ENCODE data around the gene SORCS2.

Gene SORCS2

DNA sequence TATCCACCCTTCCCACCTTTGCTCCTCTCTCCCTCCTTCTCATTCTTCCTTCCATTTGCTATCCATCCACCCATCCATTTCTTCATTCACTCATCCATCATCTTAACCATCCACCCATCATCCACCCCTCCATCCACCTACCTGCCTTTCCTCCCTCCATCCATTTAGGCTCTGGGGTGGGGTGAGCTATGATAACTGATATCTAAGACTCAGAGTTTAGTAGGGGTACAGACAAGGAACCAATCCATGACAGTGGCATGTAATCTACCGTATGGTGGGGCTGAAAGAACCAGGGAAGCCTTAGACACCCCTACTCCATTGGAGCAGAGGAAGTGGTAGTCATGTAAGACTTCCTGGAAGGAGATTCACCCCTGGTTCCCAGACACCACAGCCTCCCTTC lies 219.2 kb downstream of the SORCS2 start:
- TF ChIP-seq TEAD4 (IDR thresholded peaks at IDR 0.05) (no peak), NFIC (IDR thresholded peaks at IDR 0.05) (no peak), RAD21 (IDR thresholded peaks at IDR 0.05; ENCODE audit: low read depth) (no peak), CREB1 (IDR thresholded peaks at IDR 0.05; ENCODE audit: low read depth) (no peak)

DNA sequence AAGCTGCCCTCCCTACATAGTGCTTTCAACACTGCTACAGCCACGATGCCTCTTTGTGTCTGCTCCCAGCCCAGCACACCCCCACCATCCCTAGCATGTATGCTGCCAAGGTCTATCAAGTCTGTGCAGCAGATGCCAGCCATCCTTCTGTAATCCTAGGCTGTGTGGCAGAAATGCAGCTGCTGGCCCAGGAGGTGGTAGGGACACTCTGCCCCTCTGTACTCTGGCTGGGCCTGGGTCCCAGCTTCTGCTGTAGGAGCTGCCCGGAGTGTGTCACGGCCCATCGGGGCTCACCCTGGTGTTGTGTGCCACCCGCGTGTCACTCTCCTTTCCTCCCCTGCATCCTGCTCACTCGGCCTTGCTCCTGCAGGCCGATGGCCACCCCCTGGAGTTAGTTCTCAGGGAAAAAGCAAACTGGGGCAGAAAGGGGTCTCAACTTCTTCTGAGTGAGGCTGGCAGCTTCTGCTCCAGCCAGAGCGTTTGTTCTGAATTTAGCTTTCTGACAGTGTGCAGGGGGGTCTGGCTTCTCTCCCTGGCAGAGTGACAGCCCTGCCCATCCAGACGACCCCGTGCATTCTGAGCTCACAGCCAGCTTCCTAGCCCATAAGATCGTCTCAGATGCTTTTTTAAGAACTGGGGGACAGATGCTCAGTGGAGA lies 219.7 kb downstream of the SORCS2 start:
- TF ChIP-seq TCF12 (IDR thresholded peaks at IDR 0.05; ENCODE audit: low read depth) (no peak), YY1 (IDR thresholded peaks at IDR 0.05; ENCODE audit: low read depth) (no peak), EGR1 (IDR thresholded peaks at IDR 0.05) (no peak), RAD21 (IDR thresholded peaks at IDR 0.05; ENCODE audit: low read depth) (no peak), TAF1 (IDR thresholded peaks at IDR 0.05; ENCODE audit: low read depth) (no peak), EP300 (IDR thresholded peaks at IDR 0.05; ENCODE audit: borderline replicate concordance) (no peak), TEAD4 (IDR thresholded peaks at IDR 0.05) (no peak), CREB1 (IDR thresholded peaks at IDR 0.05; ENCODE audit: low read depth) (no peak), FOXM1 (IDR thresholded peaks at IDR 0.05; ENCODE audit: borderline replicate concordance, low read depth) (no peak), CEBPB (IDR thresholded peaks at IDR 0.05) (no peak), ZBTB7A (IDR thresholded peaks at IDR 0.05; ENCODE audit: low read depth) (no peak), NFIC (IDR thresholded peaks at IDR 0.05) (no peak)
- TF ChIP-seq, protein P1, sequence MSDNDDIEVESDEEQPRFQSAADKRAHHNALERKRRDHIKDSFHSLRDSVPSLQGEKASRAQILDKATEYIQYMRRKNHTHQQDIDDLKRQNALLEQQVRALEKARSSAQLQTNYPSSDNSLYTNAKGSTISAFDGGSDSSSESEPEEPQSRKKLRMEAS (IDR thresholded peaks at IDR 0.05): no peak
- TF ChIP-seq, protein P2, sequence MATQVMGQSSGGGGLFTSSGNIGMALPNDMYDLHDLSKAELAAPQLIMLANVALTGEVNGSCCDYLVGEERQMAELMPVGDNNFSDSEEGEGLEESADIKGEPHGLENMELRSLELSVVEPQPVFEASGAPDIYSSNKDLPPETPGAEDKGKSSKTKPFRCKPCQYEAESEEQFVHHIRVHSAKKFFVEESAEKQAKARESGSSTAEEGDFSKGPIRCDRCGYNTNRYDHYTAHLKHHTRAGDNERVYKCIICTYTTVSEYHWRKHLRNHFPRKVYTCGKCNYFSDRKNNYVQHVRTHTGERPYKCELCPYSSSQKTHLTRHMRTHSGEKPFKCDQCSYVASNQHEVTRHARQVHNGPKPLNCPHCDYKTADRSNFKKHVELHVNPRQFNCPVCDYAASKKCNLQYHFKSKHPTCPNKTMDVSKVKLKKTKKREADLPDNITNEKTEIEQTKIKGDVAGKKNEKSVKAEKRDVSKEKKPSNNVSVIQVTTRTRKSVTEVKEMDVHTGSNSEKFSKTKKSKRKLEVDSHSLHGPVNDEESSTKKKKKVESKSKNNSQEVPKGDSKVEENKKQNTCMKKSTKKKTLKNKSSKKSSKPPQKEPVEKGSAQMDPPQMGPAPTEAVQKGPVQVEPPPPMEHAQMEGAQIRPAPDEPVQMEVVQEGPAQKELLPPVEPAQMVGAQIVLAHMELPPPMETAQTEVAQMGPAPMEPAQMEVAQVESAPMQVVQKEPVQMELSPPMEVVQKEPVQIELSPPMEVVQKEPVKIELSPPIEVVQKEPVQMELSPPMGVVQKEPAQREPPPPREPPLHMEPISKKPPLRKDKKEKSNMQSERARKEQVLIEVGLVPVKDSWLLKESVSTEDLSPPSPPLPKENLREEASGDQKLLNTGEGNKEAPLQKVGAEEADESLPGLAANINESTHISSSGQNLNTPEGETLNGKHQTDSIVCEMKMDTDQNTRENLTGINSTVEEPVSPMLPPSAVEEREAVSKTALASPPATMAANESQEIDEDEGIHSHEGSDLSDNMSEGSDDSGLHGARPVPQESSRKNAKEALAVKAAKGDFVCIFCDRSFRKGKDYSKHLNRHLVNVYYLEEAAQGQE (IDR thresholded peaks at IDR 0.05; ENCODE audit: low read depth): no peak
- TF ChIP-seq, protein P3, sequence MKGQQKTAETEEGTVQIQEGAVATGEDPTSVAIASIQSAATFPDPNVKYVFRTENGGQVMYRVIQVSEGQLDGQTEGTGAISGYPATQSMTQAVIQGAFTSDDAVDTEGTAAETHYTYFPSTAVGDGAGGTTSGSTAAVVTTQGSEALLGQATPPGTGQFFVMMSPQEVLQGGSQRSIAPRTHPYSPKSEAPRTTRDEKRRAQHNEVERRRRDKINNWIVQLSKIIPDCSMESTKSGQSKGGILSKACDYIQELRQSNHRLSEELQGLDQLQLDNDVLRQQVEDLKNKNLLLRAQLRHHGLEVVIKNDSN (IDR thresholded peaks at IDR 0.05): no peak

DNA sequence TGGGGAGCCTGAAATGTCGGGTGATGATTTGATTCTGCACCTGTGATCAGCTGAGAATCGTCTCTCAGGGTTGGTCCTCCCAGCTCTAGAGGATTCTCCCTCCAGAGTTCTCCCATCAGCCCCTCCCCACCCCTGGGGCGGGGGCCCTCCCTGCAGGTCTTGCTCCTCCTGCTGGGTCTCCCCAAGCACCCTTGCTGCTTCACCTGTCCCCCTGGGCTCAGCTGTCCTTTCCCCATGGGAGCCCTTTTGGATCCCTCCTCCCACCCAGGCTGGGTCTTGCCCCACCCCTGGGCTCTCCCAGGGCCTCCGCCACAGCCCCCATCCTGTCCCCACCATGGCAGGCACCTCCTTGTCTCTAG lies 220.2 kb downstream of the SORCS2 start:
- TF ChIP-seq, protein P3 (IDR thresholded peaks at IDR 0.05): no peak
- no peak for TF ChIP-seq TEAD4 (IDR thresholded peaks at IDR 0.05)

DNA sequence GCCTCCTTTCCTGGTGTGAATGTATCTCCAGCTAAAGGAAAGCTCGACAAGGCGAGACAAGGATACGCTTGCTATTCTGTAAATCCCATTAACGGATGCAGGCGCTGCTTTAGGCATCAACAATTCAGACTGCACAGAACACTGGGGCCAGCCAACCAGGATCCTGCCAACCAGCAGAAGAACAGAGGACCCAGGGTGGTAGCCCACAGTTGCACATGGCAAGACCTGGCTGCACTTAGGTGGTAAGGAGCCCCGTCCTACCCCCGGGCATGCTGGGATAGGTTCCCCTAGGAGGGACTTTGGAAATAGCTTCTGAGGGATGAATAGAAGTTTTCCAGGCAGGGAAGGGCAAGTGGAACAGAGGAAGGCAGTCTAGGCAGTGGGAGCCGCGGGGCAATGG lies 221.7 kb downstream of the SORCS2 start:
- TF ChIP-seq CREB1 (IDR thresholded peaks at IDR 0.05; ENCODE audit: low read depth) (no peak), CEBPB (IDR thresholded peaks at IDR 0.05) (no peak), TEAD4 (IDR thresholded peaks at IDR 0.05) (no peak), EP300 (IDR thresholded peaks at IDR 0.05; ENCODE audit: borderline replicate concordance) (no peak), YY1 (IDR thresholded peaks at IDR 0.05; ENCODE audit: low read depth) (no peak), ZBTB7A (IDR thresholded peaks at IDR 0.05; ENCODE audit: low read depth) (no peak), TAF1 (IDR thresholded peaks at IDR 0.05; ENCODE audit: low read depth) (no peak), EGR1 (IDR thresholded peaks at IDR 0.05) (no peak), RAD21 (IDR thresholded peaks at IDR 0.05; ENCODE audit: low read depth) (no peak), TCF12 (IDR thresholded peaks at IDR 0.05; ENCODE audit: low read depth) (no peak), NFIC (IDR thresholded peaks at IDR 0.05) (no peak), FOXM1 (IDR thresholded peaks at IDR 0.05; ENCODE audit: borderline replicate concordance, low read depth) (no peak)
- TF ChIP-seq, protein P1 (IDR thresholded peaks at IDR 0.05): no peak
- TF ChIP-seq, protein P2 (IDR thresholded peaks at IDR 0.05; ENCODE audit: low read depth): no peak
- TF ChIP-seq, protein P3 (IDR thresholded peaks at IDR 0.05): no peak

DNA sequence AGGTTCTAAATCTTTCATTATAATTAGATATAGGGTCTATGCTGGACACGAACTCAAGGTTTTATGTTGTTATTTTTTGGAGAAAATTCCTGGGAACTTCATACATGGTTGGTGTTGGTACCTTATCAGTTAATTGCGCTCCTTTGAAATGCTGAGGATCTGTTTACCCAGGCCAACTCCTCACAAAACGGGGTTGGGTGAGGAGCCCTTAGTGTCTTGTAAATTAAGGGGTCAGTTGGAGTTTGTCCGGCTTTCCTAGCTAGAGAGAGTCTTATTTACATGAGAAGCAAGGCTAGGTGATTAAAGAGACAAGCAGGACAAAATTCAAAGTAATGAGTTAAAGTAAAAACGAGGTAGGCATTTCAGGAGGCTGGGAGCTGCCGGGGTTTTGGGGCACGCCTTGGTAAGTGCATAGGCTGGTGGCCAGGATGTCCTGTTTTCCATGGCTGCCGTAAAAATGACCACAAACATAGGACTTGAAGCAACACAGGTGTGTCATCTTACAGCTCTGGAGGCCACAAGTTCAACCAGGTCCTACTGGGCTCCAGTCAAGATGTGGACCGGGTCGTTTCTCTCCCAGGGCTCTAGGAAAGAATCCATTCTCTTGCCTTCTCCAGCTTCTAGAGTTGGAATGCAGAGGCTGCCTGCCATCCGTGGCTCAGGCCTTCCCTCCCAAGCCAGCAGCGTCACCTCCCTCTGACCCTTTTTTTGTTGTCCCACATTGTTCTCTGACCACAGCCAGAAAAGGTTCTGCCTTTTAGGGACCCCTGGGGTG lies 222.6 kb downstream of the SORCS2 start:
- TF ChIP-seq, protein P1 (IDR thresholded peaks at IDR 0.05): no peak
- no peak for TF ChIP-seq ZBTB7A (IDR thresholded peaks at IDR 0.05; ENCODE audit: low read depth)

Measured in Ishikawa (cell line).